GM12891 (cell line): Measurements from ENCODE around the gene FANCI.

Experiments used
- DNase-seq: peaks from one replicate; pipeline ENCODE4 v3.0.0; 2011; ENCODE audit warnings: low spot score; ENCODE audit not compliant: insufficient read length
- FAIRE-seq: peaks from 2 replicates; lab custom pipeline; 2011; peaks lifted over from hg19 to GRCh38; lab: Jason Lieb, UNC
- PAX5 ChIP-seq: IDR thresholded peaks from 2 replicates; pipeline ENCODE4 v1.6.1; 2011; ENCODE audit warnings: low read length, moderate library complexity, mild to moderate bottlenecking; ENCODE audit not compliant: insufficient read depth, severe bottlenecking
- POLR2A ChIP-seq: IDR thresholded peaks from 2 replicates; pipeline ENCODE4 v1.6.1; 2011; ENCODE audit warnings: low read depth, low read length, control low read depth
- POLR2AphosphoS5 ChIP-seq: IDR thresholded peaks from 2 replicates; pipeline ENCODE4 v1.6.1; 2011; ENCODE audit warnings: low read depth, low read length, control low read depth
- POU2F2 ChIP-seq: IDR thresholded peaks from 2 replicates; pipeline ENCODE4 v1.6.1; 2011; ENCODE audit warnings: low read depth, mild to moderate bottlenecking, control low read depth, low read length, moderate library complexity
- SPI1 ChIP-seq: IDR thresholded peaks from 2 replicates; pipeline ENCODE4 v1.6.1; 2011; ENCODE audit warnings: low read depth, low read length, control low read depth
- TAF1 ChIP-seq: IDR thresholded peaks from 2 replicates; pipeline ENCODE4 v1.6.1; 2011; ENCODE audit warnings: low read depth, low read length, control low read depth

The FANCI gene

GRCh38 chr15:89301304-89302089 lies 57.7 kb downstream of the FANCI start:
- FAIRE-seq = no peak
- TF ChIP-seq TAF1 (no peak), PAX5 (no peak), POU2F2 (no peak), POLR2A (no peak), SPI1 (no peak), POLR2AphosphoS5 (no peak)
- no peak for DNase-seq

- DNase-seq (no peak), FAIRE-seq (no peak)
- TF ChIP-seq POLR2AphosphoS5 = no peak
- no peak for TF ChIP-seq PAX5
- no peak for TF ChIP-seq POLR2A
These were observed 60.2 kb downstream of the FANCI start for GRCh38 chr15:89303986-89304385.

- DNase-seq (no peak), FAIRE-seq (no peak)
- TF ChIP-seq SPI1 (no peak), PAX5 (no peak), POLR2AphosphoS5 (no peak), POLR2A (no peak), POU2F2 (no peak), TAF1 (no peak)
These were observed 61.6 kb downstream of the FANCI start for GRCh38 chr15:89305395-89305794.

GRCh38 chr15:89307046-89307587 lies 63.3 kb downstream of the FANCI start:
- no peak for DNase-seq
- FAIRE-seq = no peak
- no peak for TF ChIP-seq TAF1
- no peak for TF ChIP-seq SPI1
- TF ChIP-seq POU2F2 = no peak
- TF ChIP-seq POLR2A = no peak
- TF ChIP-seq PAX5 = no peak
- TF ChIP-seq POLR2AphosphoS5 = no peak

GRCh38 chr15:89307791-89308190 lies 64.0 kb downstream of the FANCI start:
- TF ChIP-seq POU2F2 (no peak), POLR2A (no peak), POLR2AphosphoS5 (no peak), PAX5 (no peak), SPI1 (no peak), TAF1 (no peak)
- no peak for DNase-seq

GRCh38 chr15:89308236-89308635 lies 64.5 kb downstream of the FANCI start:
- FAIRE-seq = no peak
- DNase-seq = no peak
- TF ChIP-seq TAF1 = no peak
- TF ChIP-seq SPI1 = no peak
- TF ChIP-seq PAX5 = no peak
- TF ChIP-seq POLR2A = no peak
- no peak for TF ChIP-seq POLR2AphosphoS5
- TF ChIP-seq POU2F2 = no peak

More at GRCh38 chr15:89307791-89308190, 64.0 kb downstream of the FANCI start:
- FAIRE-seq = no peak

- DNase-seq (no peak), FAIRE-seq (no peak)
- TF ChIP-seq POLR2A = no peak
- no peak for TF ChIP-seq POLR2AphosphoS5
- no peak for TF ChIP-seq PAX5
- TF ChIP-seq TAF1 = no peak
- no peak for TF ChIP-seq POU2F2
- no peak for TF ChIP-seq SPI1
These were observed 66.2 kb downstream of the FANCI start for GRCh38 chr15:89309993-89310392.

- FAIRE-seq (no peak), DNase-seq (no peak)
- TF ChIP-seq SPI1 = no peak
- no peak for TF ChIP-seq PAX5
- TF ChIP-seq POLR2A = no peak; the same call in none of the 2 replicates
- no peak for TF ChIP-seq POLR2AphosphoS5
- TF ChIP-seq TAF1 = no peak
- no peak for TF ChIP-seq POU2F2
These were observed 71.7 kb downstream of the FANCI start for GRCh38 chr15:89315375-89315929.

- no peak for FAIRE-seq
- DNase-seq = no peak
- TF ChIP-seq POLR2AphosphoS5 = no peak
- TF ChIP-seq SPI1 = no peak
- TF ChIP-seq TAF1 = no peak
- TF ChIP-seq POU2F2 = no peak
- no peak for TF ChIP-seq POLR2A
- no peak for TF ChIP-seq PAX5
These were observed 72.7 kb downstream of the FANCI start for GRCh38 chr15:89316504-89316903.
